Trophoblast cell (in vitro differentiated cells and primary cell): ENCODE data around the gene PDZD4.

Experiments used
- DNase-seq, 2 donors: peaks; one replicate each; pipeline ENCODE4 v3.0.0-alpha.2; 2016
- H2AFZ ChIP-seq: 2 replicates; pipeline ENCODE4 v1.6.1; 2013; ENCODE audit warnings: low read length, moderate library complexity, mild to moderate bottlenecking; ENCODE audit not compliant: insufficient read depth, poor library complexity
- H2AK5ac ChIP-seq: 2 replicates; pipeline ENCODE4 v1.6.1; 2013; ENCODE audit warnings: mild to moderate bottlenecking, low read length
- H2BK120ac ChIP-seq: 2 replicates; pipeline ENCODE4 v1.6.1; 2013; ENCODE audit warnings: low read length, mild to moderate bottlenecking, moderate library complexity; ENCODE audit not compliant: insufficient read depth, poor library complexity
- H2BK12ac ChIP-seq: 2 replicates; pipeline ENCODE4 v1.6.1; 2013; ENCODE audit warnings: mild to moderate bottlenecking, low read length, moderate library complexity
- H2BK5ac ChIP-seq: 2 replicates; pipeline ENCODE4 v1.6.1; 2013; ENCODE audit warnings: low read length, low read depth, moderate library complexity, mild to moderate bottlenecking; ENCODE audit not compliant: poor library complexity
- H3K14ac ChIP-seq: 2 replicates; pipeline ENCODE4 v1.6.1; 2013; ENCODE audit warnings: mild to moderate bottlenecking, low read length
- H3K18ac ChIP-seq: 2 replicates; pipeline ENCODE4 v1.6.1; 2013; ENCODE audit warnings: mild to moderate bottlenecking, low read length
- H3K23ac ChIP-seq: 2 replicates; pipeline ENCODE4 v1.6.1; 2013; ENCODE audit warnings: low read length
- H3K27ac ChIP-seq: 2 replicates; pipeline ENCODE4 v1.5.1; 2013; ENCODE audit warnings: low read depth, mild to moderate bottlenecking, inconsistent platforms, low read length, moderate library complexity
- H3K27me3 ChIP-seq: 2 replicates; pipeline ENCODE4 v1.6.1; 2013; ENCODE audit warnings: inconsistent platforms, mild to moderate bottlenecking, low read length, moderate library complexity; ENCODE audit not compliant: insufficient read depth
- H3K36me3 ChIP-seq, 2 experiments: 1 replicate in 1 of 2; 2 replicates in 1 of 2; pipeline ENCODE4 v1.6.1; 2013; ENCODE audit warnings: low read length in 2 of 2, mild to moderate bottlenecking in 2 of 2, moderate library complexity in 1 of 2; ENCODE audit not compliant: insufficient read depth in 2 of 2, control insufficient read depth in 1 of 2
- H3K4ac ChIP-seq: 2 replicates; pipeline ENCODE4 v1.6.1; 2013; ENCODE audit warnings: low read depth, mild to moderate bottlenecking, low read length, moderate library complexity
- H3K4me1 ChIP-seq, 2 experiments: 1 replicate in 1 of 2; 2 replicates in 1 of 2; pipeline ENCODE4 v1.6.1; 2013; ENCODE audit warnings: low read length in 2 of 2, mild to moderate bottlenecking in 2 of 2, moderate library complexity in 1 of 2; ENCODE audit not compliant: insufficient read depth in 2 of 2, control insufficient read depth in 1 of 2
- H3K4me2 ChIP-seq: 2 replicates; pipeline ENCODE4 v1.6.1; 2013; ENCODE audit warnings: inconsistent platforms, mild to moderate bottlenecking, low read length, moderate library complexity
- H3K4me3 ChIP-seq: 2 replicates; pipeline ENCODE4 v1.5.1; 2013; ENCODE audit warnings: mild to moderate bottlenecking, low read depth, low read length, inconsistent platforms
- H3K79me1 ChIP-seq: one replicate; pipeline ENCODE4 v1.6.1; 2013; ENCODE audit warnings: low read length
- H3K79me2 ChIP-seq: 2 replicates; pipeline ENCODE4 v1.6.1; 2013; ENCODE audit warnings: low read length, mild to moderate bottlenecking; ENCODE audit not compliant: control insufficient read depth, insufficient read depth, poor library complexity
- H3K9ac ChIP-seq: 2 replicates; pipeline ENCODE4 v1.6.1; 2013; ENCODE audit warnings: mild to moderate bottlenecking, low read length
- H3K9me3 ChIP-seq: 2 replicates; pipeline ENCODE4 v1.6.1; 2013; ENCODE audit warnings: low read depth, mild to moderate bottlenecking, control low read depth, inconsistent platforms, low read length; ENCODE audit not compliant: insufficient read depth
- H4K12ac ChIP-seq: 2 replicates; pipeline ENCODE4 v1.6.1; 2013; ENCODE audit warnings: low read depth, mild to moderate bottlenecking, low read length, moderate library complexity
- H4K8ac ChIP-seq: 2 replicates; pipeline ENCODE4 v1.6.1; 2013; ENCODE audit warnings: low read depth, mild to moderate bottlenecking, low read length, moderate library complexity
- H4K91ac ChIP-seq: one replicate; pipeline ENCODE4 v1.6.1; 2013; ENCODE audit warnings: low read depth, mild to moderate bottlenecking, low read length, moderate library complexity
- WGBS: extraction: QIAGEN DNeasy Blood & Tissue Kit; methylation state at CpG from one replicate; pipeline ENCODE4 v1.1.7; 2013; ENCODE audit warnings: missing lambda C conversion rate; ENCODE audit not compliant: insufficient read length, insufficient coverage; ENCODE audit errors: extremely low coverage; 5-methylcytosine and 5-hydroxymethylcytosine counted together

Gene PDZD4

GRCh38 chrX:153781428-153782047, 48.8 kb downstream of the PDZD4 start:
- H3K18ac ChIP-seq: no peak overlapping the region
- no peak overlapping the region for H3K27ac ChIP-seq
- H2BK12ac ChIP-seq: no peak overlapping the region
- no peak overlapping the region for H4K91ac ChIP-seq
- no peak overlapping the region for H4K8ac ChIP-seq
- WGBS: no CpG with 5 or more reads among the region's 24 CpGs
- no peak overlapping the region for H2AFZ ChIP-seq
- H2BK120ac ChIP-seq: no peak overlapping the region
- no peak overlapping the region for H2BK5ac ChIP-seq
- DNase-seq: peak in 1 of 2 donors; percentile 10
- no peaks in the 10 kb centered on the region for H3K79me1 ChIP-seq
- peaks cover 17 to 21% of the 10 kb centered on the region in 2 experiments for H3K36me3 ChIP-seq
- H3K14ac ChIP-seq: no peak overlapping the region
- no peak overlapping the region for H4K12ac ChIP-seq
- H3K79me2 ChIP-seq: no peaks in the 10 kb centered on the region
- H3K27me3 ChIP-seq: no peaks in the 10 kb centered on the region
- no peak overlapping the region for H3K4me2 ChIP-seq
- no peak overlapping the region for H3K9ac ChIP-seq
- H3K9me3 ChIP-seq: no peaks in the 10 kb centered on the region
- no peak overlapping the region for H3K4me3 ChIP-seq
- H3K4ac ChIP-seq: no peak overlapping the region
- H3K4me1 ChIP-seq: no peaks in the 10 kb centered on the region
- no peak overlapping the region for H2AK5ac ChIP-seq
- H3K23ac ChIP-seq: no peak overlapping the region

DNA sequence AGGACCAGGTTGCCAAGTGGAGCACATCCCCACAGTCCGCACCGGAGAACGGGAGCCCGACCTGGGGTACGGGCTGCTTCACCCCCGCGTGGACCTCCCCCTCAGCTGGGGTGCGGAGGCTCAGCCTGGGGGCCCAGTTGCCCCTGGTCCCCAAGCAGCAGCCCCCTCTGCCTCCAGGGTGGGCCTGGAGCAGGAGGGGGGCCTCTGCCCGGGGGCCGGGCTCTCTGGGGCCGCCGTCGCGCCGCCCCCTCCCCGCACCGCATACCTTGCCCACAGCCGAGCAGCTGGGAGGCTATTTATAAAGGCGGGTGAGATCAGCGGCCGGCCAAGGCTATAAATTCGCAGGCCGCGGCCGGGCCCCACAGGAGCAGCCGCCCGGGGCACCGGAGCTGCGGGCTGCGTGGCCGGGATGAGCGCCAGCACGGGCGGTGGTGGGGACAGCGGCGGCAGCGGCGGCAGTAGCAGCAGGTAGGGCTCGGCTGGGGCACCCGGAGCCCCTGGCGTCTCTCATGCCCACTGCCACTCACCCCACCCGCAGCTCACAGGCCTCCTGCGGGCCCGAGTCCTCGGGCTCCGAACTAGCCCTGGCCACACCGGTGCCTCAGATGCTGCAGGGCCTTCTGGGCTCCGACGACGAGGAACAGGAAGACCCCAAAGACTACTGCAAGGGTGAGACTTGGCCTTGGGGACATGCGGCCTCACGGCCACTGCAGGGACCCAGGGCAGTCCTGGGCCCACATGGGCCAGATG, 49.5 kb downstream of the PDZD4 start, which contains the start of gene SRPK3:
Gene SRPK3, plus strand, starts transcription at position 364 of the 750 bp plus-strand sequence. Its CDS starts 46 bp downstream, at position 410.
- no peak within 1 kb of the TSS for H3K18ac ChIP-seq
- H3K27ac ChIP-seq: no peak within 1 kb of the TSS
- no peak within 1 kb of the TSS for H4K12ac ChIP-seq
- peaks cover under 1% of the 10 kb centered on the region for H3K9me3 ChIP-seq
- no peak within 1 kb of the TSS for H2AFZ ChIP-seq
- H4K8ac ChIP-seq: no peak within 1 kb of the TSS
- no peak within 1 kb of the TSS for H4K91ac ChIP-seq
- no peak within 1 kb of the TSS for H3K4me2 ChIP-seq
- H3K79me1 ChIP-seq: no peaks in the 10 kb centered on the region
- peak in 1 of 2 donors; percentile 26 for DNase-seq
- H3K79me2 ChIP-seq: no peaks in the 10 kb centered on the region
- no CpG with 5 or more reads among the region's 52 CpGs for WGBS
- H2BK12ac ChIP-seq: no peak within 1 kb of the TSS
- no peak within 1 kb of the TSS for H2BK120ac ChIP-seq
- no peak within 1 kb of the TSS for H3K4ac ChIP-seq
- no peaks in the 10 kb centered on the region for H3K27me3 ChIP-seq
- H3K9ac ChIP-seq: no peak within 1 kb of the TSS
- no peak within 1 kb of the TSS for H2BK5ac ChIP-seq
- H2AK5ac ChIP-seq: no peak within 1 kb of the TSS
- H3K4me3 ChIP-seq: no peak within 1 kb of the TSS
- no peaks in the 10 kb centered on the region for H3K4me1 ChIP-seq
- H3K23ac ChIP-seq: no peak within 1 kb of the TSS
- no peak within 1 kb of the TSS for H3K14ac ChIP-seq
- peaks cover 10 to 14% of the 10 kb centered on the region in 2 experiments for H3K36me3 ChIP-seq

- Histone ChIP-seq H2BK120ac (no peak overlapping the region), H3K4me1 (no peaks in the 10 kb centered on the region), H3K79me2 (no peaks in the 10 kb centered on the region), H4K91ac (no peak overlapping the region), H2AK5ac (no peak overlapping the region), H2BK5ac (no peak overlapping the region), H3K27me3 (no peaks in the 10 kb centered on the region), H3K4ac (no peak overlapping the region), H3K27ac (no peak overlapping the region), H2BK12ac (no peak overlapping the region), H3K36me3 (peaks cover 3 to 7% of the 10 kb centered on the region in 2 experiments), H3K9ac (no peak overlapping the region), H2AFZ (no peak overlapping the region), H3K18ac (no peak overlapping the region), H3K4me3 (no peak overlapping the region), H3K9me3 (peaks cover 3% of the 10 kb centered on the region), H4K8ac (no peak overlapping the region), H3K14ac (no peak overlapping the region), H3K4me2 (no peak overlapping the region), H3K23ac (no peak overlapping the region), H3K79me1 (no peaks in the 10 kb centered on the region), H4K12ac (no peak overlapping the region)
- no CpG with 5 or more reads among the region's 18 CpGs for WGBS
- DNase-seq: no peak
Observed at GRCh38 chrX:153779891-153780677, 50.3 kb downstream of the PDZD4 start.

- Histone ChIP-seq H2BK5ac (no peak overlapping the region), H3K9ac (no peak overlapping the region)
- no CpG with 5 or more reads among the region's 16 CpGs for WGBS
Observed at GRCh38 chrX:153778684-153779101, 51.7 kb downstream of the PDZD4 start.

More at GRCh38 chrX:153778684-153779101, 51.7 kb downstream of the PDZD4 start:
- Histone ChIP-seq H3K4me3 (no peak overlapping the region), H4K91ac (no peak overlapping the region), H2AFZ (no peak overlapping the region), H3K4me1 (no peaks in the 10 kb centered on the region), H3K79me1 (no peaks in the 10 kb centered on the region), H3K14ac (no peak overlapping the region), H2BK12ac (no peak overlapping the region), H3K9me3 (peaks cover 3% of the 10 kb centered on the region), H3K4ac (no peak overlapping the region), H3K36me3 (peaks cover 3 to 5% of the 10 kb centered on the region in 2 experiments), H3K27ac (no peak overlapping the region), H4K8ac (no peak overlapping the region), H3K4me2 (no peak overlapping the region), H3K79me2 (no peaks in the 10 kb centered on the region), H2AK5ac (no peak overlapping the region), H3K27me3 (no peaks in the 10 kb centered on the region), H3K23ac (no peak overlapping the region), H3K18ac (no peak overlapping the region), H4K12ac (no peak overlapping the region), H2BK120ac (no peak overlapping the region)
- DNase-seq: no peak
